GM08714 (cell line): Measurements from ENCODE around the gene ITIH5.
"Not testable (repeated sequence)": the region's sequence is repeated elsewhere in the genome, so short reads cannot be mapped to it uniquely, and the experiment has no call there.

Source experiments
- H3K4me3 ChIP-seq: fragments of 200-500 bp; sonication (Bioruptor generic); 2 replicates; pipeline ENCODE4 v1.5.1; 2014; ENCODE audit warnings: mild to moderate bottlenecking, low read length, inconsistent platforms
- ZNF274 ChIP-seq: IDR thresholded peaks from 2 replicates; pipeline ENCODE4 v1.6.1; 2012; ENCODE audit warnings: mild to moderate bottlenecking, low read depth, low read length

ITIH5 gene

DNA sequence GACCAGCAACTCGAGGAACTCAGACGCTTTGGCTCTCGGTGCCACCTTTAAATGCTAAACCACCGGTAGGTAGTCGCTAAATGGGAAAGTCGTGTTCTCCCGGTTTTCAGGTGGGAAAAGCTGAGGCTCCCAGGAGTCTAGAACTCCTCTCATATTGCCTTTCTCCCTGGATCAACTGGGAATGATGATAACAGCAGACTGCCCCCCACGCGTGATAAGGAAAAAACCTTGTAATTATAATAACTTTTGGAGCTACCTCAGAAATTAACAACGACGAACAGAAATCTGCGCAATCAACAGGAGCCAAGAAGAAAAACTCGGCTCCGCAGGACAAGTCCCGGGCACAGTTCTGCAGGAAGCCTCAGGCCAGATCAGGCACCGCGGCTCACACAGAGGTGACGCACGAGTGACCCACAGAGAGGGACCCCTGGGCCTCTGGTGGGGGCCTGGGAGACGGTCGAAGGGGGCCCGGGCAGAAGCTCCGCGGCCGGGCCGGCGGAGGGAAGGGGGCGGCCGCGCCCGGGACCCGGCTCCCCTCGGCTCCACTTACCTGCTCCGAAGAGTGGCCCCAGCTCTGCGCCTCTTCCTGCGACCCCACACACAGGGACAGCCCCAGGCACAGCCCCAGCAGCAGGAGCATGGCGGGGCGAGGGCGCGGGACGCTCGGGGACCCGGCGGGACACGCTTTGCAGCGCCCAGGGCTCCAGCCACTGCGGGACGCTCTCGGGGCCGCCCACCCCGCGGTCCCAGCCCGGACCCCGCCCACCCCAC lies at the start of gene ITIH5:
Gene ITIH5, minus strand, starts transcription at position 714 of the 771 bp plus-strand sequence. Its CDS starts 74 bp downstream, at position 640.
- TF ChIP-seq ZNF274, result no peak

DNA sequence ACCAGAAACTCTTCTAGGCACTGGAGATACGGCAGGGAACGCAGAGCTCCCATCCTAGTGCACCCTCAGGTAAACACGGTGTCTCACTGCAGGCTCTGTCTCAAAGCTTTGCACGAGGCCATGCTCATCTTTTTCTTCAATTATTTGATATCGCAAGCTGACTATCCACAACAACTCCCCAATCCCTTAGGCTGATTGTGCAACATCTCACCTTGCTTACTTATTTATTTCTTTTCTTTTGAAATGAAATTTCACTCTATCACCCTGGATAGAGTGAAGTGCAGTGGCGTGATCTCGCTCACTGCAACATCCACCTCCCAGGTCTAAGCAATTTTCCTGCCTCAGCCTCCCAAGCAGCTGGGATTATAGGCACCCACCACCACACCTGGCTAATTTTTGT lies 48.7 kb upstream of the ITIH5 start:
- no peak overlapping the region for H3K4me3 ChIP-seq
- TF ChIP-seq ZNF274, result no peak

More for the DNA sequence above, at the start of gene ITIH5:
- 0 out of 2 replicates have a peak within 1 kb of the TSS, but pooled peaks have one; percentile 32 for H3K4me3 ChIP-seq

DNA sequence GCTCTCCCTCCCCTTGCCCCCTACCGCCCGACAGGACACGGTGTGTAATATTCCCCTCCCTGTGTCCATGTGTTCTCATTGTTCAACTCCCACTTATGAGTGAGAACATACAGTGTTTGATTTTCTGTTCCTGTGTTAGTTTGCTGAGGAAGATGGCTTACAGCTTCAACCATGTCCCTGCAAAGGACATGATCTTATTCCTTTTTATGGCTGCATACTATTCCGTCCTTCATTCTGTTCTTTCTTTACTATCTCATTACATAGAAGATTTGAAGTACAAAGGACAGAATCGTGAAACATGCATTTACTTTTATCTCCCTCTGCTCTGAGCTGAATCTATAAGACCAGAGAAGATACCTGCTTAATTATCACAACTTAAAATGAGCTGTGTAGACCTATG lies 44.3 kb upstream of the ITIH5 start:
- H3K4me3 ChIP-seq, result not testable (repeated sequence)

DNA sequence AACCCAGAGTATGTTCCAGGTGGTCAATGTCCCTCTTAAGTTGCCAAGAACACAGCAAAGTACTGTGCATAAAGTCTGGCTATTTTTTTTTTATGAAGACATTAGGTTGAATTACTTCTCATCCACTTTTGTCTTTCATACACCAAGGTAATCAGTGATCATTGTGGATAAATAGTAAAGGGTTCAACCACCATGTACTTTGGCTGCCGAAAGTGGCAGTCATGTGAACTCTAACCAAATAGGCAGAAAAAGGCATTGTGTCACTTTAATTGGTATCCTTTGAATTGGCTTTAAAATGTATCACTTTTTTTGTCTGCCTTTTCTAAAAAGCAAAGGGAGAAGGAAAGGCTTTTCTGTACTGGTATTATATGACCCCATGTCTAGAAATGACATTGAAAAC lies 43.7 kb upstream of the ITIH5 start:
- no peak for TF ChIP-seq ZNF274
- H3K4me3 ChIP-seq, result no peak overlapping the region

DNA sequence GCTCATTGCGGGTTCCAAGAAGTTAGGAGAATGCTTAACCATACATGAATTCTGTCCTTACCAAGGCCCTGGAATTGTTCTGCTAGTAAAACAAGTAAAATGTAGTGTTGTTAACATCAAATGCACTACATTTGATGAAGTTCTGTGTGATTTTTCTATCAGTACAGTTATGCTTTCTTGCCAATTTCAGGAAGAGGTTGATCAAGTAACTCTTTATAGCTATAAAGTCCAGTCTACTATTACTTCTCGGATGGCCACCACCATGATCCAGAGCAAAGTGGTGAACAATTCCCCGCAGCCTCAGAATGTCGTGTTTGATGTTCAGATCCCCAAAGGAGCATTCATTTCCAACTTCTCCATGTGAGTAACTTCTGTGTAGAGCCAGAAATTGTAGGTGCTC lies 42.1 kb upstream of the ITIH5 start:
- H3K4me3 ChIP-seq, result no peak overlapping the region
- TF ChIP-seq ZNF274, result no peak

DNA sequence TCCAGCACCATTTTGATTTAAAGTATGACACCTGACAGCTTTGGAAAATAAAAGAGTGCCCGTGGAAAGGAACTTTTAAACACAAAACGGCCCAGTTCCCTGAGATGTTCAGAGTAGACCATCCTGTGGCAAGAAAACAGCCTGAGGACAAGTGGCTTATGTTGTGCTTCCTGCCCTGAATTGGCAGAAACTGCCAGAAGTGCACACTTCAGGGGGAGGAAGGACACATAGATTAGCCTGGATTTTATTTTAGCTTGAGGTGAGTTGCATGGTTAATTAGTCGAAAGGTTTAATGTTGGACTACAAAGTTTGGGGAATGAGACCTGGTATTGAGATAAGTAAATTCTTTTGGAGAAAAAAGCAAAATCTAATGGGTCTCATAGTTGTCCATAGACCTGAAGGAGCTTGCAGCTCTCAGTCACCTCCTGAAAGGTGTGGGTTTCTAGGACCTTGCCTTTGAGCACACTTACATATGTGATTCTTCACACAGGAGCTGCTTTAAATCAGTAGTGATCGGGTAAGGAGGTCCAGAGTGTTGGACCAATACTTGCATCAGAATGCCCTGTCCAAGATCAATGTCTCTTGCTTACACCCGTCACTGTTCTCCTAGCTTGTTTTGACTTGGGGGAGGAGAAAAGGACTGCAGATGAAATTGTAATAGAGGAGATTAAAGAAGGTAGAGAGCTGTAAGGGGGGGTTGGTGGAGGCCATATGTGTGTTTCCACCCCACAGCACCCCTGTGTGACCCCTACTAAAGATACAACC lies 41.3 kb upstream of the ITIH5 start:
- no peak for TF ChIP-seq ZNF274
- H3K4me3 ChIP-seq, result no peak overlapping the region

DNA sequence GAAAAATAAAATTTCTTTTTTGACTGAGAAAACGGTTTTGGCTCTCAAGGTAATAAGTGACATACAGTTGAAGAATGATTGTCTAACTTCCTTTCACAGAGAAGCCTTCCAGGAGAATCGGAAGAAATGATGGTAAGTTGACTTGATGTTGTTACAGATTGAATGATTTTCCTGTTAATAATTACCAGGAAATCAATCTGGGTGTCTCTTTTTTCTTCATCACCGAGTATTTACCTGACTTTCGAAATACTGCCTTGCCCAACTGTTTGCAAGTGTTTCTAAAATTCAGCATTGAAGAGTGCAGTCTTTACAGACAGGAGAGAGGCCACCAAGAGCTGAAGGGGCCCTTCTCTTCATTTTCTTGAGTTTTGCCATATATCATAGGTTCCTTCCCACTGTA lies 40.3 kb upstream of the ITIH5 start:
- TF ChIP-seq ZNF274, result no peak

DNA sequence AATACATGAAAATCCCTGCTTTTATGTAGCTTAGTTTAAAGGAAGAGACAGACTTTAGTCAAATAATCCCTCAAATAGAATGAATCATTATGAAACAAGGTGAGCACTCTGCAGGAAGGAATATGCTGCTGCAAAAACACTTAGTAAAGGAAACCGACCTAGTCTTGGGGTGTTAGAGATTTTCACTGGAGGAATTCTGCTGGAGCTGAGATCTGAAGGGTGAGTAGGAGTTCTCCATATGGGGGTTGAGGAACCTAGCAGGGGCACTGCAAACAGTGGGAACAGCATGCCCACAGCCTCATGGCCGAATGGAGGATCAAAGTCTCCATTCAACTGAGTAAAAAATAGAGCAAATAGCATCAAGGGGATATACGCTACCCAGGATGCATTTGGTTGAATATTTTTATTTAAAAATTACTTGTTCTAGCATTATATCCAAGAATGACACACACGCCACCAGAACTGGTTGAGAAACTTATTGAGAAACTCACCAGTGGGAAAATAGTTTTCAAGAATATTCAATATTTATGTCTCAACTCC lies 39.8 kb upstream of the ITIH5 start:
- no peak for TF ChIP-seq ZNF274
- no peak overlapping the region for H3K4me3 ChIP-seq

More for the DNA sequence above, 40.3 kb upstream of the ITIH5 start:
- H3K4me3 ChIP-seq, result no peak overlapping the region

DNA sequence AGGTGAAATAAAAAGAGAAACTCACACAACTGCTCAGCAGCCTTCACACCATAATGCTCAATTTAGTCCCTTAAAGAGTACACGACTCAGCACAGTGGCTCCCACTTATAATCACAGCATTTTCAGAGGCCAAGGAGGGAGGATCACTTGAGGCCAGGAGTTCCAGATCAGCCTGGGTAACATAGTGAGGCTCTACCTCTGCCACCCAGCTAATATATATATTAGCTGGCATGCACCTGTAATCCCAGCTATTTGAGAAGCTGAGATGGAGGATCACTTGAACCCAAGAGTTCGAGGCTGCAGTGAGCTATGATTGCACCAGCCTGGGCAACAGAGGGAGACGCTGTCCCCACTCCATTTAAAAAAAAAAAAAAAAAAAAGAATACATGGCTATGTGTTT lies 38.6 kb upstream of the ITIH5 start:
- H3K4me3 ChIP-seq, result no peak overlapping the region
- TF ChIP-seq ZNF274, result no peak

DNA sequence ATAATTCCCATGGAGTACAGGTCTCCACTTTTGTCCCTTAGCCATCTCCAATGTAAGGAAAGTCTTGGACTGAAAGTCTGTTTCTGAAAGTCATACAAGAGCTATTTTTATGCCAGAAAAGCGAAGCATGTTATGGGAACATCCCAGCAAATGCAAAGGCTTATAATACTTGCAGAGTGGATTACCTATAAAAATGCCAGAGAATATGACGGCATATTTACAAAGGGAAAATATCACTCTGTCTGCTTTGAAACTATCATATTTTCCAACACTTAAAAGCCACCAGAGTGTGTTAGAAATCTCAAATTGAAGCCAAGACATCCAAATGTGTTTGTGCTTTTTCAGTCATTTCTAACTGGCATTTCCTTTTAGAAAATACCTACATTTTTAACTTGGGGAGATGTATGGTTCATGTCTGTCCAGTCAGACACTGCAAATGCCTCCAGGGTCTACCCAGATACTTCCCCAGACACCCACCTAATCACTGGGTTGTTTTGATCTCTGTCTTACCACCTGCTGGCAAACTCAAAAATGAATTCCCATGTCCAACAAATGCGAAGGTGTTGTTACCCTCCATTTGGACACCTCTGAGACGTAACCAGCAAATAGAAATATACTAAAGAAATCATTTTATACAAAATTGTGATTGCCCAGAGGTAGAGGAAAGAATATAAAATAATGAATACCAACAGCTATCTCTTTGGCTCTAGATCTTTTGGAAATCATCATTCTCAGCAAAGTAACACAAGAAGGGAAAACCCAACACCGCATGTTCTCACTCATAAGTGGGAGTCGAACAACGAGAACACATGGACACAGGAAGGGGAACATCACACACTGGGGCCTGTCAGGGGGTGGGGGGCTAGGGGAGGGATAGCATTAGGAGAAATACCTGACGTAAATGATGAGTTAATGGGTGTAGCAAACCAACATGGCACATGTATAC lies 37.6 kb upstream of the ITIH5 start:
- no peak overlapping the region for H3K4me3 ChIP-seq
- TF ChIP-seq ZNF274, result no peak

DNA sequence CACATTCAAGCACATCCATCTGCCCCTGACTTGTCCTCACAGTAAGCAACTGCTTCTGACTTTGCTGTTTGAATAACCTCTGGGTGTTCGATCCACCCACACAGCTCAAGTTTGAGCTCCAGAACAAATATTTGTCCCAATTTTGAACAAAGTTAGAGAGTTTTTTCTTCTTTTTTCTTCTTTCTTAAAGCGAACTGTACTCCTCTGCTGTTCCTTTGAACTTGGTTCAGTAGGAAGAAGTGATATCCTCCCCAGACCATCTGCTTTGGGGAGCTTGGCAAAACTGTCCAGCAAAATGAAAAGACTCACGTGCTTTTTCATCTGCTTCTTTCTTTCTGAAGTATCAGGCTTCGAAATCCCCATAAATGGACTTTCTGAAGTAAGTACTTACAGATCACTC lies 36.4 kb upstream of the ITIH5 start, which contains the start of gene ITIH2:
Gene ITIH2, plus strand, starts transcription at position 177 of the 400 bp plus-strand sequence. Its CDS starts 119 bp downstream, at position 296.
- no peak for TF ChIP-seq ZNF274
- no peak within 1 kb of the TSS for H3K4me3 ChIP-seq

DNA sequence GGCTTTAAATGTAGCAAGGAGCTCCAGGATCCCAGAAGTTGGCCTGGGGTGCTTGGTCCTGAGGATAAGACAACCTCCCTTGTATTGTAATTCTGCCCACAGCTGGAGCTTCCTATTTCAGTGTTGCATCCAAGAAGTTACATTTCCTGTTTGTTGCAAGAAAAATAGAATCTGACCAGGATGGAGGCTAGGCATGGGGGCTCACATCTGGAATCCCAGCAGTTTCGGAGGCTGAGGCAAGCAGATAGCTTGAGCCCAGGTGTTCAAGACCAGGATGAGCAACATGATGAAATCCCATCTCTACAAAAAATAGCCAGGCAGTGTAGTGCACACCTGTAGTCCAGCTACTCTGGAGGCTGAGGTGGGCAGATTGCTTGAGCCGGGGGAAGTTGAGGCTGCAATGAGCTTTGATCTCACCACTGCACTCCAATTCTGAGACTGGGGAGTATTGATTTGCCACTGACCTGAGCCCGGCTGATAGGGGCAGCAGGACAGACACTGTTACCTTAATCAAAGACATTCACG lies 35.6 kb upstream of the ITIH5 start:
- H3K4me3 ChIP-seq, result no peak overlapping the region
- no peak for TF ChIP-seq ZNF274

DNA sequence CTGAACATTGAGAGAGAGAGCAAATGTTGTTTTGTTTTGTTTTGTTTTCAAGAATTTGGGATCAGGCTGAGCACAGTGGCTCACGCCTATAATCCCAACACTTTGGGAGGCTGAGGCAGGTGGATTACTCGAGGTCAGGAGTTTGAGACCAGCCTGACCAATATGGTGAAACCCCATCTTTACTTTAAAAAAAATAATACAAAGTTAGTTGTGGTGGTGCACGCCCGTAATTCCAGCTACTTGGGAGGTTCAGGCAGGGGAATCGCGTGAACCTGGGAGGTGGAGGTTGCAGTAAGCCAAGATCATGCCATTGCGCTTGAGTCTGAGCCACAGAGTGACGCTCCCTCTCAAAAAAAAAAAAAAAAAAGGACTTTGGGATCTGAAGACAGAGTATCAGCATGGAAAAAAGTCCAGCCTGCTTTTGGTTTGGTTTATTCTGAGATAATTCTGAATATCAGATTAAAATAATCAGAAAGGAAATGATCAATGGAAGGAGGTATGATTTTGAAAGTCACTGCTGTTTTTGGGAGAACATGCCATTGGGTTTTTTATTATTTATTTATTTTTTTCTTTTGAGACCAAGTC lies 34.5 kb upstream of the ITIH5 start:
- no peak overlapping the region for H3K4me3 ChIP-seq
- no peak for TF ChIP-seq ZNF274
